H1 (cell line): ENCODE measurements around the gene SOX6. TPM values are rescaled to one million over a fixed set of nuclear protein-coding genes. Genes with fewer than 3 reads are reported as not detected.

ENCODE experiments used
- CTCF ChIA-PET: fragments of 300-600 bp; sonication (Branson Sonifier 250); formaldehyde crosslinking; loops from one replicate; lab custom pipeline; 2021; ENCODE audit not compliant: partially characterized antibody; lab: Charles Lee
- POLR2A ChIA-PET: fragments of 300-600 bp; sonication (Branson Sonifier 250); formaldehyde crosslinking; loops from one replicate; lab custom pipeline; 2021; ENCODE audit warnings: inconsistent platforms; ENCODE audit not compliant: partially characterized antibody; lab: Charles Lee
- DNase-seq, 2 experiments: peaks; one replicate each; pipeline versions ENCODE4 v3.0.0 to v3.0.0-alpha.2; 2010 to 2022; ENCODE audit warnings: low spot score in 2 of 2, low read depth in 1 of 2, mixed read lengths in 1 of 2
- FAIRE-seq: peaks from 2 replicates; lab custom pipeline; 2011; peaks lifted over from hg19 to GRCh38; lab: Jason Lieb, UNC
- H2AFZ ChIP-seq: 2 replicates; pipeline ENCODE4 v1.8.1; 2012; ENCODE audit warnings: low read length, inconsistent platforms
- H2AK5ac ChIP-seq: 2 replicates; pipeline ENCODE4 v1.6.1; 2013; ENCODE audit warnings: low read depth, low read length
- H2BK120ac ChIP-seq: replicated peaks from 2 replicates; pipeline ENCODE3; 2013; ENCODE audit warnings: low read depth, low read length, inconsistent platforms
- H2BK12ac ChIP-seq: 2 replicates; pipeline ENCODE4 v1.6.1; 2013; ENCODE audit warnings: low read depth, low read length
- H2BK15ac ChIP-seq: 2 replicates; pipeline ENCODE4 v1.6.1; 2013; ENCODE audit warnings: low read length
- H2BK20ac ChIP-seq: 2 replicates; pipeline ENCODE4 v1.6.1; 2013; ENCODE audit warnings: low read length
- H2BK5ac ChIP-seq: 2 replicates; pipeline ENCODE4 v1.6.1; 2013; ENCODE audit warnings: low read depth, low read length
- H3K14ac ChIP-seq: 2 replicates; pipeline ENCODE4 v1.6.1; 2013; ENCODE audit warnings: inconsistent platforms; ENCODE audit not compliant: insufficient read length
- H3K18ac ChIP-seq: 2 replicates; pipeline ENCODE4 v1.6.1; 2013; ENCODE audit warnings: low read length; ENCODE audit errors: extremely low read depth
- H3K23ac ChIP-seq: 2 replicates; pipeline ENCODE4 v1.6.1; 2013; ENCODE audit warnings: inconsistent platforms; ENCODE audit not compliant: insufficient read length
- H3K23me2 ChIP-seq: 2 replicates; pipeline ENCODE4 v1.6.1; 2013; ENCODE audit warnings: low read depth, low read length
- H3K27ac ChIP-seq: 2 replicates; pipeline ENCODE4 v1.6.1; 2011; ENCODE audit warnings: low read depth, low read length, inconsistent platforms
- H3K27me3 ChIP-seq, 4 experiments: replicated peaks in 1 of 4; 1 replicate in 1 of 4; 2 replicates in 3 of 4; pipeline versions ENCODE4 v1.6.1 to v1.8.1; 2011 to 2013; ENCODE audit warnings: low read length in 3 of 4, mild to moderate bottlenecking in 3 of 4, inconsistent platforms in 2 of 4, mixed read lengths in 2 of 4, moderate library complexity in 1 of 4; ENCODE audit not compliant: control insufficient read depth in 3 of 4, insufficient read depth in 3 of 4; ENCODE audit errors: extremely low read depth in 1 of 4
- H3K36me3 ChIP-seq, 4 experiments: 2 replicates each; pipeline versions ENCODE4 v1.6.1 to v1.8.1; 2011 to 2013; ENCODE audit warnings: mild to moderate bottlenecking in 4 of 4, low read length in 3 of 4, moderate library complexity in 2 of 4, control low read depth in 1 of 4, inconsistent platforms in 1 of 4; ENCODE audit not compliant: insufficient read depth in 4 of 4, control insufficient read depth in 2 of 4
- H3K4ac ChIP-seq: replicated peaks from 2 replicates; pipeline ENCODE3; 2013; ENCODE audit warnings: low read length, low read depth, mixed read lengths, inconsistent platforms; ENCODE audit not compliant: insufficient read length
- H3K4me1 ChIP-seq, 4 experiments: replicated peaks in 1 of 4; 1 replicate in 1 of 4; 2 replicates in 3 of 4; pipeline versions ENCODE4 v1.6.1 to v1.8.1; 2011 to 2013; ENCODE audit warnings: low read length in 3 of 4, inconsistent platforms in 2 of 4, mixed read lengths in 1 of 4; ENCODE audit not compliant: insufficient read depth in 4 of 4, control insufficient read depth in 3 of 4
- H3K4me2 ChIP-seq, 2 experiments: 2 replicates each; pipeline versions ENCODE4 v1.6.1 to v1.8.1; 2011 to 2013; ENCODE audit warnings: low read depth in 2 of 2, low read length in 2 of 2, control low read depth in 1 of 2, inconsistent platforms in 1 of 2, mild to moderate bottlenecking in 1 of 2; ENCODE audit not compliant: insufficient read depth in 1 of 2
- H3K4me3 ChIP-seq, 4 experiments: fragments of 200-600, 300-600 bp in 1 of 4; sonication (generic), shearing (Covaris generic), sonication (Bioruptor Twin) in 1 of 4; 2 replicates each; pipeline versions ENCODE4 v1.5.1 to v1.8.1; 2011 to 2016; ENCODE audit warnings: low read length in 4 of 4, low read depth in 3 of 4, control low read depth in 2 of 4, inconsistent platforms in 2 of 4, mild to moderate bottlenecking in 2 of 4, mixed read lengths in 1 of 4, moderate library complexity in 1 of 4; ENCODE audit not compliant: insufficient read depth in 2 of 4; ENCODE audit errors: extremely low read depth in 1 of 4
- H3K56ac ChIP-seq: replicated peaks from 2 replicates; pipeline ENCODE3; 2013; ENCODE audit warnings: low read depth, mild to moderate bottlenecking, mixed read lengths, low read length, inconsistent platforms; ENCODE audit not compliant: insufficient read length
- H3K79me1 ChIP-seq: 2 replicates; pipeline ENCODE4 v1.6.1; 2013; ENCODE audit warnings: low read depth, low read length, control low read depth
- H3K79me2 ChIP-seq, 2 experiments: 2 replicates each; pipeline versions ENCODE4 v1.6.1 to v1.8.1; 2012 to 2013; ENCODE audit warnings: low read length in 2 of 2, mild to moderate bottlenecking in 2 of 2, inconsistent platforms in 1 of 2; ENCODE audit not compliant: insufficient read depth in 2 of 2, control insufficient read depth in 1 of 2
- H3K9ac ChIP-seq, 4 experiments: replicated peaks in 1 of 4; 1 replicate in 1 of 4; 2 replicates in 3 of 4; pipeline versions ENCODE4 v1.6.1 to v1.8.1; 2011 to 2013; ENCODE audit warnings: low read depth in 3 of 4, low read length in 3 of 4, control low read depth in 2 of 4, mild to moderate bottlenecking in 2 of 4, moderate library complexity in 2 of 4, inconsistent platforms in 1 of 4; ENCODE audit errors: extremely low read depth in 1 of 4
- H3K9me3 ChIP-seq, 2 experiments: 2 replicates each; pipeline versions ENCODE4 v1.6.1 to v1.8.1; 2012 to 2013; ENCODE audit warnings: mild to moderate bottlenecking in 2 of 2, moderate library complexity in 2 of 2, control low read depth in 1 of 2, inconsistent platforms in 1 of 2, low read depth in 1 of 2, low read length in 1 of 2, mixed read lengths in 1 of 2; ENCODE audit not compliant: insufficient read depth in 2 of 2
- H4K20me1 ChIP-seq, 2 experiments: replicated peaks in 1 of 2; 2 replicates each; pipeline versions ENCODE3 to v1.8.1; 2011 to 2013; ENCODE audit warnings: inconsistent platforms in 2 of 2, low read length in 2 of 2, mild to moderate bottlenecking in 1 of 2; ENCODE audit not compliant: insufficient read depth in 2 of 2, control insufficient read depth in 1 of 2
- H4K5ac ChIP-seq: 2 replicates; pipeline ENCODE4 v1.6.1; 2013; ENCODE audit warnings: low read length, low read depth, mixed read lengths, inconsistent platforms; ENCODE audit not compliant: insufficient read length
- H4K8ac ChIP-seq: 2 replicates; pipeline ENCODE4 v1.8.0; 2013; ENCODE audit warnings: mild to moderate bottlenecking, moderate library complexity, low read length, inconsistent platforms; ENCODE audit not compliant: insufficient read depth; ENCODE audit errors: extremely low read depth
- H4K91ac ChIP-seq: replicated peaks from 2 replicates; pipeline ENCODE3; 2013; ENCODE audit warnings: low read length, mixed read lengths, inconsistent platforms; ENCODE audit not compliant: insufficient read length
- CEBPB ChIP-seq: IDR thresholded peaks from 2 replicates; pipeline ENCODE4 v1.6.1; 2012; ENCODE audit warnings: low read depth, low read length
- CHD1 ChIP-seq: IDR thresholded peaks from 2 replicates; pipeline ENCODE4 v1.6.1; 2012; ENCODE audit warnings: low read depth, low read length, improper control_type of control experiment
- FOSL1 ChIP-seq: IDR thresholded peaks from 2 replicates; pipeline ENCODE4 v1.6.1; 2011; ENCODE audit warnings: mild to moderate bottlenecking, low read depth, low read length, moderate library complexity; ENCODE audit not compliant: insufficient read depth
- GTF2F1 ChIP-seq: IDR thresholded peaks from 2 replicates; pipeline ENCODE4 v1.6.1; 2012; ENCODE audit warnings: low read depth, low read length, improper control_type of control experiment, borderline replicate concordance
- NANOG ChIP-seq: IDR thresholded peaks from 2 replicates; pipeline ENCODE4 v1.6.1; 2011; ENCODE audit warnings: low read length, low read depth, mild to moderate bottlenecking, inconsistent platforms; ENCODE audit not compliant: insufficient read depth, poor library complexity, severe bottlenecking
- RBBP5 ChIP-seq: IDR thresholded peaks from 2 replicates; pipeline ENCODE4 v1.7.1; 2012; ENCODE audit warnings: low read depth, mild to moderate bottlenecking, inconsistent platforms, low read length, moderate library complexity, borderline replicate concordance
- RNF2 ChIP-seq: fragments of 200-900, 300-1000 bp; sonication (generic); IDR thresholded peaks from 2 replicates; pipeline ENCODE4 v1.7.1; 2016; ENCODE audit warnings: borderline replicate concordance, low read depth, mild to moderate bottlenecking, antibody characterized with exemption, low read length; ENCODE audit not compliant: poor library complexity, severe bottlenecking; ENCODE audit errors: missing control alignments
- SIN3A ChIP-seq, 2 experiments: IDR thresholded peaks in 1 of 2; conservative IDR thresholded peaks in 1 of 2; 2 replicates each; pipeline ENCODE4 v1.6.1; 2011 to 2012; ENCODE audit warnings: low read length in 2 of 2, improper control_type of control experiment in 1 of 2, low read depth in 1 of 2, mild to moderate bottlenecking in 1 of 2
- SIX5 ChIP-seq: IDR thresholded peaks from 2 replicates; pipeline ENCODE4 v1.6.1; 2011; ENCODE audit warnings: mild to moderate bottlenecking, low read depth, low read length
- YY1 ChIP-seq: IDR thresholded peaks from 2 replicates; pipeline ENCODE4 v1.6.1; 2011; ENCODE audit warnings: low read depth, mild to moderate bottlenecking, low read length
- WGBS, 2 experiments: shearing (Covaris generic) in 1 of 2; methylation state at CpG; one replicate each; pipeline versions ENCODE4 v1.1.6 to v1.1.7; 2013 to 2015; ENCODE audit warnings: low lambda C conversion rate in 2 of 2, mixed read lengths in 2 of 2, inconsistent platforms in 1 of 2, low coverage in 1 of 2, missing lambda C conversion rate in 1 of 2; ENCODE audit not compliant: insufficient replicate concordance in 2 of 2, insufficient coverage in 1 of 2, insufficient read length in 1 of 2; ENCODE audit errors: extremely low coverage in 1 of 2, missing lambda C conversion rate in 1 of 2; 5-methylcytosine and 5-hydroxymethylcytosine counted together
- polyA plus RNA-seq, 7 experiments: library from polyadenylated mRNA; depleted of rRNA in 3 of 7; stranded (reverse) in 5 of 7; unstranded in 2 of 7; fragments of >200 nt in 5 of 7; fragments of 200-250 nt in 2 of 7; gene quantifications; 1 replicate in 5 of 7; 2 replicates in 1 of 7; 4 replicates in 1 of 7; pipeline versions ENCODE4 v1.2.1 to v1.2.3, GENCODE V29; 2011 to 2013; ENCODE audit warnings: missing spikeins in 2 of 7, mixed read lengths in 2 of 7
- total RNA-seq: library from RNA; stranded (reverse); fragmentation: NEBNext Ultra II Directional; extraction: Animal tissue kit (Norgen Biotek cat#: 25700); gene quantifications from 2 replicates; pipeline ENCODE4 v1.2.1, GENCODE V29; 2021
- TF ChIP-seq, protein P1 (sequence below): IDR thresholded peaks from 2 replicates; pipeline ENCODE4 v1.6.1; 2012; ENCODE audit warnings: low read length, inconsistent platforms

SOX6 gene
- total and polyA plus RNA-seq, 2 of the 8 experiments (the other 6 are each of a cell fraction or from before 2014, with no cell fraction given): 0.09 TPM; not detected in 1

DNA sequence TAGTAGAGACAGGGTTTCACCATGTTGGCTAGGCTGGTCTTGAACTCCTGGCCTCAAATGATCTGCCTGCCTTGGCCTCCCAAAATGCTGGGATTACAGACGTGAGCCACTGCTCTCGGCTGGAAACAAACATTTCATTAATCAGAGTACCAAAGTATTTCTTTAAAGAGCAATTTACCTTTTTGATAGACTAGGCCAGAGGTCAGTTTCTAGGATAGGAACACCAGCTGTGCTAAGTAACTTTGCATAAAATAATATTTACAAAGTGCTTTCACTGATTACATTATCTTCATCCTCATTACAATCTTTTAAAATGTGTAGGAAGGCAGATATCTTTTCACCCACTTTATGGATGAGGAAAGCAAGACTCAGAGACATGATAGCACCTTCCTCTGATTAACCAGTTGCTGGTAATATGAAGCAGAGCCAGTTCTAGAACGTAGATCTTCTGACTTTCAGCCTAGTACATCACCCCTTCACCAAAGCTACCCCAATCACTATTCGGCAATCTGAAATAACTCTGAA is 355.2 kb downstream of the SOX6 start:
- no peak overlapping the region for H3K56ac ChIP-seq
- no peaks in the 10 kb centered on the region for H3K79me1 ChIP-seq
- no peak overlapping the region for H3K4ac ChIP-seq
- H2BK120ac ChIP-seq: no peak overlapping the region
- no peak overlapping the region for H2BK20ac ChIP-seq
- H3K27me3 ChIP-seq: peaks cover 1 to 12% (median 3%) of the 10 kb centered on the region in 4 experiments; a peak in 4 of 7 replicates
- no peaks in the 10 kb centered on the region for H3K9me3 ChIP-seq
- H2BK5ac ChIP-seq: no peak overlapping the region
- H3K14ac ChIP-seq: no peak overlapping the region
- H4K5ac ChIP-seq: no peak overlapping the region
- H3K27ac ChIP-seq: no peak overlapping the region
- FAIRE-seq (no peak), DNase-seq (no peak)
- no peaks in the 10 kb centered on the region for H3K36me3 ChIP-seq
- H3K4me1 ChIP-seq: no peaks in the 10 kb centered on the region
- no peak overlapping the region for H3K23ac ChIP-seq
- no peak overlapping the region for H3K4me2 ChIP-seq
- H3K18ac ChIP-seq: no peak overlapping the region
- ChIA-PET CTCF (interaction anchor here (2.8 kb wide), 1 partner anchor 12 kb away, joined by 17 read pairs; no protein-coding TSS in a partner anchor), POLR2A (no interaction called here)
- no peak overlapping the region for H4K8ac ChIP-seq
- no peak overlapping the region for H3K9ac ChIP-seq
- no peak overlapping the region for H3K4me3 ChIP-seq
- H2AK5ac ChIP-seq: no peak overlapping the region
- H3K23me2 ChIP-seq: no peaks in the 10 kb centered on the region
- H2BK12ac ChIP-seq: no peak overlapping the region
- H4K91ac ChIP-seq: no peak overlapping the region
- no peak overlapping the region for H2BK15ac ChIP-seq
- no peak overlapping the region for H2AFZ ChIP-seq
- no peaks in the 10 kb centered on the region for H3K79me2 ChIP-seq
- WGBS, 2 experiments: 91% methylated on average over 4 of the region's 4 CpGs; no CpG with 5 or more reads in 1 of the 2 experiments
- H4K20me1 ChIP-seq: no peaks in the 10 kb centered on the region
- TF ChIP-seq CHD1 (no peak), CEBPB (no peak), YY1 (no peak), SIN3A (conservative IDR thresholded peaks at IDR 0.05 in 1 of 2, IDR thresholded peaks at IDR 0.05 in 1 of 2; ENCODE audit: low read depth in 1 of 2, low read length in 2 of 2) (no peak), NANOG (no peak), RBBP5 (no peak), FOSL1 (no peak), GTF2F1 (no peak), SIX5 (no peak), RNF2 (no peak)
- TF ChIP-seq, protein P1, sequence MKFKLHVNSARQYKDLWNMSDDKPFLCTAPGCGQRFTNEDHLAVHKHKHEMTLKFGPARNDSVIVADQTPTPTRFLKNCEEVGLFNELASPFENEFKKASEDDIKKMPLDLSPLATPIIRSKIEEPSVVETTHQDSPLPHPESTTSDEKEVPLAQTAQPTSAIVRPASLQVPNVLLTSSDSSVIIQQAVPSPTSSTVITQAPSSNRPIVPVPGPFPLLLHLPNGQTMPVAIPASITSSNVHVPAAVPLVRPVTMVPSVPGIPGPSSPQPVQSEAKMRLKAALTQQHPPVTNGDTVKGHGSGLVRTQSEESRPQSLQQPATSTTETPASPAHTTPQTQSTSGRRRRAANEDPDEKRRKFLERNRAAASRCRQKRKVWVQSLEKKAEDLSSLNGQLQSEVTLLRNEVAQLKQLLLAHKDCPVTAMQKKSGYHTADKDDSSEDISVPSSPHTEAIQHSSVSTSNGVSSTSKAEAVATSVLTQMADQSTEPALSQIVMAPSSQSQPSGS: no peak
